GM18909 (cell line): ENCODE data around the gene MGAT5.

Experiments used
- ATAC-seq: cut with Tn5 transposase; IDR thresholded peaks from one replicate; pipeline ENCODE4 v1.9.1; 2021; ENCODE audit warnings: mild to moderate bottlenecking; ENCODE audit not compliant: unreplicated experiment, poor library complexity

Gene MGAT5

DNA sequence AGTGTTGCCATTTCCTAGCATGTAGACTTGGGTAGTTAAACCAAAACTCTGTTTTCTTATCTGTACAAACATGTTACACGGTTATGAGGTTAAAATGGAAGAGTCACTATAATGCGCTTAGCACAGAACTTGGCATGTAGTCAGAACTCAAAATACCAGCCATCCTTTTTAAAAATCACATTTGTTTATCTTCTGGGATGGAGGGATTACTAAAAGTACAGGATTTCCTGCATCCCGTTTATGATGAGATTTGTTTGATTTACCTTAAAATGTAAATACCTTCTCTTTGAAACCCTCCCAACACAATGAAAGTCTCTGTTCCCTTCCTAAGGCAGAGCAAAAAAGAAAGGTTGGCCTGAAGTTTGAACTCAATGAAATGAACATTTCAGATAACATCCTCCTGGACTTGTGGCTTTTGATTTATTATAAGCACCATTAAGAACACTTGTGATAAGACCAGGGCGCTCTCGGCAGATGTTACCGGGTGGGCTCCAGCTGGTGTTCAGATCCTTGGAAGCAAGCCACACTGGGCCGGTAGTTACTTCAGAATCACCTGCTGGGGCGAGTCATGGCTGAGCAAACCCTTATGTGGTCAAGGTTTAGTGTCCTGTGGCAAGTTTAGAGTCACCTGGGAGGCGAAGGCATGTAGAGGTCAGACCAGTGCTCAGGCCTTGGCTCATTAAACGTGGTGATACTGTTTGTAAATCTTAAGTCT is 105.7 kb downstream of the MGAT5 start:
- ATAC-seq = no peak

DNA sequence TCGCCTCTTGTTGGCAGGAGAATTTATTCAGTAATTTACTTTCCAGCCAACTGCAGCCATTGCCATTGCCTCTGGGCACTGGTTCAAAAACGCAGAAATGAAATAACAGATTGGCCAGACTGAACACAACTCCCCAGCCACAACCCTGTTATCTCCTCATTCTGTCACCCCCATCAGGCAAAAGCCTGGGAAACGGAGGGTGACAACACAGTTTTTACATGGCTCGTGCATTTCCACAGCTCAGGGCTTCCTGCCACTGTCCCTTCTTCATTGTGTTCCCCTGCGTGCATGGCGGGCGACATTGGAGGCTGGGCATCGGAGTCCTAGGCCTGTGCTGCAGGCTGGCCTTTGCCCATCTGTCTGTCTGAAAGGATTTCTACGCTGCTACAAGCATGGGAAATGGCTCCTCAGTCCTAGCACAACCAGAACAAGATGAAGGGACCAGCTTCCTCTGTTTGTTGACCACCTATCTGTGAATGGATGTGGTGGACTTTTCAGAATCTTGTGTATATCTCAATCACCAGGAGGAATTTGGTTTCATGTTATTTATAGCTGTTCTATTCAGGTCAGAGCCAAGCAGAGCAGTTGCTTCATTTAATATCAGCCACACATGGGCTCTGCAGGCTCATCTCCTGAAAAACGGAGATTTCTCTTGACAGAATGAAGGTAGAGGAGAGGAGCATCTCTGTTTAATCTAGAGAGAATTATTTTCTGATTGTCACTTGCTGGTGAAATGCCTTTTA is 107.0 kb downstream of the MGAT5 start:
- ATAC-seq = no peak

DNA sequence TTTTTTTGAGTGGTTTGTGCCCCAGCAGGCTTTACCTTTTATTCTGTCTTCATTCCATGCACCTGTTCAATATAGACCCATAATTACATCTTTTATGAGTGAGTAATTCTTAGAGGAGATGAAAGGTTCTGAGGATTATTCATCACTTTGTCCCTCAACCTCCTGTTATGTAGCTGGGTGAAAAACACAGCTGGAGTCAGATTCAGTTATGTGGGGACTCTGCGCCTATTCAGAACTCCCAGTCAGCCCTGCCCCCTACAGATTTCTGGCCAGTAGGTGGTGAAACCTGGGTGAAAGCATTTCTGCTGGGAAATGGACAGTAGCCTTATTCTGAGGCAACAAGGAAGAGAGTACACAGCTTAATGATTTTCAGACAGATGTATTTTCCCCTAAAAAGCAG is 107.8 kb downstream of the MGAT5 start:
- no peak for ATAC-seq

DNA sequence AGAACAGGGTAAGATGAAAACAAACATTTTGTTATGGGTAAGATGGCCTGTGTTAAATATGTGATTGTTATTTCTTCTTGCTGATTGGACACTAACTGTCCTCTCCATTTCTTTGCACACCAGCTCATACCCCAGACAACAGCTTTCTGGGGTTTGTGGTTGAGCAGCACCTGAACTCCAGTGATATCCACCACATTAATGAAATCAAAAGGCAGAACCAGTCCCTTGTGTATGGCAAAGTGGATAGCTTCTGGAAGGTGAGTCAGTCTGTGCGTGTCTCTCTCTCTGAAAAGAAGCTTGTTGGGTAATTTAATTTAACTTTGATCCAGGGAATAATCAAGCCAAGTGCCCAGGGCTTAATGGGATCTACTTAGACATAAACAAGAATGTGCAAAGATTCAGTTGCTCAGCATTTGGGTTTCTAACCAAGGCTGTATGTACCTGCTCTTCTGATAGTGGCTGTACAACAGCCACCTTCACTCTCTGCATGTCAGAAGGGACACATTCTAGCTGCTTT is 108.3 kb downstream of the MGAT5 start:
- no peak for ATAC-seq

DNA sequence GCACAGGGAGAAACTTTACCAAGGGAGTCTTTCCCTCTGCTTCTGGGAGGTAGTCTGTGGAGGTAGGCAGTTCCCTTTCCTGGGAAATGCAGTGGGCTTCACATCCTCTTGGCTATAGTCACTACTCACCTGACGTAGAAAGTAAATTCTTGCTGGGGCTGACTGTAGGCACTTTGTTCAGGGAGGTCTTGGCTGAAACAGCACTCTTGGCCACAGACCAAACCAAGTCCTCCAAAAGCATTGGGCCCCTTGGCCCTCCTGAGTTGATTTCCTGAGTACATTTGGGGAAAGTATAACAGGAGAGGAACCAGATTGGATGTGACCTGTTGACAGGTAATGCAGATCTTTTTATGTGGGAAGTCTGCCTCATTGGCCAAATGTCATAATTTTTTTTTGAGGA is 108.9 kb downstream of the MGAT5 start:
- no peak for ATAC-seq

DNA sequence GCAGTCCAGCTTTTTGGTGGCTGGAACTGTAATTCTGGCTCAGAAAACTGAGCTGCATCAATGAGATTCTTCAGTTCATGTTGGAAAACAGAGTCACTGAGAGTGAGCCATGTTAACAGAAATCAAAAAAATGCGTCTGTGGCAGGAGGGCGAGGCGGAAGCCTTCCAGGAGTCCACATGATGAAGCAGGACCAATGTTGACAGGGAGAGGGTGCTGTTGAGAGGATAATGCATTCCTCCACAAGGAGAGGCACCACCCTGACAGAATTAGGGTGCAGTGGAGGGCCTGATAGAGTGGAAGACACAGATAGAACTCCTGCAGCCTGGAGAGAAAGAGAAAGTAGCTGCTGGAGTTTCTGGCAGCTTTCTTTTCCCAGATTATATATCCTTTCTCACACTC is 111.5 kb downstream of the MGAT5 start:
- no peak for ATAC-seq

DNA sequence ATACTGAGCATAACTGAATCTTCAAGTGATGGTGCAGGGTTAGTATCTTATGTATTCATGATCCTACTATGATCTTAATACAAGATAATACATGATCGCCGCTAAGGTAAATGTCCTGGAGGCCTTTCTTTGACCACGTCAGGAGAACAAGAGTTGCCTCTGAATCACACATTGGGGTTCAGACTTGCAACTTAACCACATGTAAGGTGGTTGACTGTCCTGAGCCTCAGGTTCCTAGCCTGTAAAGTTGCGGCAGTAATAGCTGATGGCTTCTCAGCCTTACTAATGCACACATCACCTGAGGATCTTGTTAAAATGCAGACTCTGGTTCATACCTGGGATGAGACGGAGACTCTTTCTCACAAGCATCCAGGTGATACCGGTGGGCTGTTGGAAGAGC is 112.5 kb downstream of the MGAT5 start:
- ATAC-seq = no peak

DNA sequence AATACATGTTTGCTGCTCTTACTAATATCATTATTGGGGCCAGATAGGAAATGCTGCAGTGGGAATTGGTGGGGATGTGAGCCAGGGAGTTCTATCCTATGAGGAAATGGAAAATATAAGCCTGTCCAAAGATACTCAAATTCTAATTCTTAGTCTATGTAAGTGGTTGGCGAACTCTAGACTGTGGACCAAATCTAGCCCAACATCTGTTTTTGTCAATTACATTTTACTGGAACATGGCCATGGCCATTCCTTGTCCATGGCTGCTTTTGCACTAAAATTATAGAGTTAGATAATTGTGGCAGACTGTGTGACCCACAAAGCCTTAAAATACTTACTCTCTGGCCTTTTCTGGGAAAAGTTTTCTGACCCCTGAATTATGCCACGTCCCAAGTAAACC is 113.3 kb downstream of the MGAT5 start:
- ATAC-seq = no peak

DNA sequence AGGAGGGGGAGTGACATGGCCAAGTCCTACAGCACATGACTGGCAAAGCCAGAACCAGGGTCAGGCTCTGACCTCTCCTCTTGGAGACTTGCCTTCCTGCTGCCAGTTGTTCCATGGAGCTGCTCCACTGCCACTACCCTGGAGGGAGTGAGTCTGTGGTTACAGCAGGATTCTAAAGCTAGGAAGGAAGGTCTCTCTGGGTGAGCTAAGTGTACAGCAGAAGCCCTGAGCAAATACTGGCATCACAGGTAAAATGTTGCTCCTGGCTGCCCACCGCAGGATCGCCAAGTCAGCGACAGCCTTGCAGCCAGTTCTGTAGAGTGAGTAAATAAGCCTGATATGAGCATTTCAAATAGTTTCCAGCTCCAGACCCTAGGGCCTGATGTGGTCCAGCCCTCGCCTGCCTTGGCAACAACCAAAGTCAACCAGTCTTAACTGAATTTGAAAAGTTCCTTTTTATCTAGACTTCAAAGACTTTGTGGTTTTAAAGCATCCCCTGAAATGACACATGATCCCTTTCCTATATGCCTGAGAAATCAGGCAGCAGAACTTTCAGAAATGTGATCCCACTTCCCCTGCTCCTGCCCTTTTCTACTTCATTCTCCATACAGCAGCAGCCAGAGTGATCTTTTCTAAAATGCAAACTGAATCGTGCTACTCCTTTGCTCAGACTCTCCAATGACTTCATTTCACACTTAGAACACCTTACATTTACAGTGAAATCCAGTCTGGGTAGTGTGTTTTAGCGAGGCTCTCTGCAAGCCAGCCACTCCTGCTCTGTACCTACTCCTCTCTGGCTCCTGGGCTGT is 114.3 kb downstream of the MGAT5 start:
- no peak for ATAC-seq

DNA sequence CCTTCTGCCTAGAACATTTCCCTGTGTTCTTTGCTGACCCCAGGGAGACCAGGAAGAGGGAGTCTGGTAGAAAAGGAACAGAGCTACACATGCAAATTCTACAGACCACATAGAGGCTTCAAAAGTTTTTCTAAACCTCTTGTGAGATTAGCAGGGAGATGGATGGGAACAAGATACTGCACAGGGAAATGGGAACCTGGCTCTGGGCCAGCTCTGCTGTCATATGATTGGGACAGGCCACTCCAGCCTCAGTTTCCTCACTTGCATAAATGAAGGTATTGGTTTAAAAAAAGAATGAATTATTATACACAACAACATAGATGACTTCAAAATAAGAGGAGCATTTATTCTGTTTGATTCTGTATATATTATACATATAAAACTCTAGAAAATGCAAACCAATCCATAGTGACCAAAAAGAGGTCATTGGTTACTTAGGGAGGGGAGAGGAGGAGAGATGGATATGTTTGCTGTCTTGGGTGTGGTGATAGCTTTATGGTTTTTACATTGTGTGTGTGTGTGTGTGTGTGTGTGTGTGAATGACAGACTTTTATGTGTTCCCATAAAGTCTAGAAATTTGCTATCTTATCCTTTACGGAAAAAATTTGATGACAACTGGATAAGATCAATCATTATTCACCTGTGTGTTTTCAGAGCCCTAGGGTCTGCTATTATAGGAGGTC is 115.5 kb downstream of the MGAT5 start:
- no peak for ATAC-seq

DNA sequence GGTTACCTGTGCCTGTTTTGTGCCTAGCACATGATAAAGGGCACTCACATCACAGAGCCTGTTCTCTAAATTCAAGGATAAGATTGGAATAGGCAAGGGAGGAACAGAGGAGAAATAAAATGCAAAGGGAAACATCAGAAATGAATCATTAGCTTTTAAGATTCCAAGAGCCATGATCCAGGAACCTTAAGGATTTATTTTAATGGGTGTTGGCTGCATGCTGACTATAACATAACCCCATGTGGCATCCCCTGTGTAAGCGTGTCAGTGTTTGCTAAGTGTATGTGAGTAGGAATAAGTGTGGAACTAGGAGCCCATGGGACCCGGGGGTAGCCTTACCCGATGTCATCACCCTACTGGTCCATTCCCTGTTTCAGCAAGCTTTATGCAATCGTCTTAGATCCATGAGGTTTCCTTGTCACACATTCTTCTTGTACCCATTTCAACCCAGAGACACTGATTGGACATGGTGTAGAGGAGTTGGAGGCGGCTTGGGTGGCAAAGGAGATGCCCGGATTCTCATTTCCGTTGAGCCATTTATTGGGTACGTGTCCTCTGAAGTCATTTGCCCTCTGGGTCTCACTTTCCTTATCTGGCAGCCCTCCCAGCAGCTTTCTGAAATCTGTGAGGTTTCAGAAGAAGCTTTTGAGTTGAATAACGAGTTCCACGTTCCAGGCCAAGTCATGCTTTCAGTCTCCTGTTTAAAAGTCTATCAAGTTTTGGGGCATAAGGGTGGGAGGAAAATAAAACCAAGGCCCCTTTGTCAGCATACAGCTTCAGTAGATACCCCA is 117.0 kb downstream of the MGAT5 start:
- no peak for ATAC-seq

DNA sequence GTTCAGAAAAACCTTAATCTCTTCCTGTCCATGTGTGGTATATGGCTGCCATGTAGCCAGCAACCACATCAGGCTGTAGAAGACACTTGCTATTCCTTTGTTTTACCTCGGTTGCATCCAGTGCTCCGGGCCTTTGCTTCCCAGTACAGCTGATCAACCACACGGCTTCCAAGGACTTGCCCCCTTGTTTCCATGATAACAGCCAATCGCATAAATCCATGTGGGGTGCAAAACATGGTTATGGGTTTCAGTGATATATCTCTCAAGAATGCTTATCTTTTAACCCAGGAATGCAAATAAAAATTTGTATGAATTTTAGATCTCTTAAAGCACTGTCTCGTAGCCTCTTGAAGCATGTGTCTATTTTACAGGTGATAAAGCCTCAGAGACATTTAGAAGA is 118.3 kb downstream of the MGAT5 start:
- ATAC-seq = no peak

DNA sequence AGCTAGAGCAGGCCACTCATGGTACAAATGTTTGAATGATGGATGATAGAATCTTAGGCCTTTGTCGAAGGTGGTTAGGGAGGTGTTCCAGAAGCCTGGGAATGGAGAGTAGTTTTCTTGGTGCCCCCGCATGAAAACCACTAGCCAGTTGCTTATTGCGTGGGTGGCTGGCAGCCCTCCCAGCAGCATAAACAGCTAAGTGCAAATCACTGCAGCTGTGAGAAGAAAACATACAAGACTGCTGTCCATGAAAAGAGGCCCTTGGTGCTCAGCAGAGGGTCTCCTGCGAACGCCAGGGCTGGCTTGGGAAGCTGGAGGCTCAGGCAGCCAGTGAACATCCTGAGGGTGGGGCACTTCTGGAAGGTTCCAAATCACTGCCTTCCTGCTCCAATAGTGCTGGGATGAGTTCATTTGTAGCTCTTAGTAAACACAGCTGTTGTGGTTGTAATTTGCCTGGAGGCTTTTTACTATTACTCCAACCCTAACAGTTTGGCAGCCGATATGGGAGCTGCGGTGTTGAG is 118.8 kb downstream of the MGAT5 start:
- no peak for ATAC-seq

DNA sequence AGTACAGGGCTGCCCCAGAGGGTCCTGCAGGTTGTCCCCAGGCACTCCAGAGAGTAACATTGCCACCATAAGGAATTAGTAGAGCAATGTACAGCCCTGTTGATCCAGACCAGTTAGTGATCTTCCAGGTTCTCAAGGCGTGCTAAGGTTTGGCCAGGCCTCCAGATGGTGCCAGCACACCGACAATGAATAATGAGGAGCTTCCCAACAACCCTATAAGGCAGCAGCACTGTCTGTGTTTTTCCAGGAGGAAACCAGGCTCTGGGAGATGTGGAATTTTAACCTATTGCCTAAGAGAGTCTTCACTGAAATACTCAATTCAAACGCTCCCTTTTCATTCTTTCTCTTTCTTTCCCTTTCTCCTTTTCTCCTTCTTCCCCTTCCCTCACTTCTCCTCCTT is 122.1 kb downstream of the MGAT5 start:
- no peak for ATAC-seq

DNA sequence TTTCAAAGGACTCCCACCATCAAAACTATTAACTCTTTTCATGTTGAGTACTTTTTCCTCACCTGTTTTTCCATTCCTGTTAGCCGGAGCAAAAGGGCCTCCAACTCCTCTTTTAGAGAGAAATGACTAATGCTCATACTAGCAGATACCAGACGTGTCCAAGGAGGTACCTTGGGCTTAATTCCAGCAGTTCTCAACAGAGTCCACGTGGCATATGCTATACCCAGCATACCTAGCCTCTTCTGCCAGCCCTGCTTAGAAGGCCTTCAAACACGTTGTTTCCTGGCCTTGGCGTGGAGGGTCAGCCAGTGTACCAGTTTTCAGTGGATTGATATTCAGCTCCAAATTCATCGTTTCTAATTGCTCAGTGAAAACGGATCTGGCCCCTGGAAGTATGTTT is 123.9 kb downstream of the MGAT5 start:
- ATAC-seq = no peak

DNA sequence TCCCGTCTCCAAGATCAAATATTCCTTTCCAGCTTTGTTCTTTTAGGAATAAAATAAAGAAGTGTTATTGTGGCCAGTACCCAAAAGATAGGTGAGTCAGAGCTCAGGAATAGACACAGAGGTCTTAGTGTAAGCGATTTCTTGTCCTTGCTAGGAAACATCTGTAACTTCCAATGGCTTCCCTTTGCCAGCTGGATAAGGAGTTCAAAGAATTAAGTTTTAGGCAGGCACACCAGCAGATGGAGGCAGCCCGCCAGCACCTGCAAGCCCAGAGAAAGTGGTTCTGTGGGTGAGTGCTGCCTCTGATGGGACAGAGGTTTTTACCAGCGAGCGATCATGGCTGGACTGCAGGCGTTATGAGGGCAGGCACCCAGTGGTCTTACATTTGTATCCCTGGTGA is 125.4 kb downstream of the MGAT5 start:
- ATAC-seq = no peak

DNA sequence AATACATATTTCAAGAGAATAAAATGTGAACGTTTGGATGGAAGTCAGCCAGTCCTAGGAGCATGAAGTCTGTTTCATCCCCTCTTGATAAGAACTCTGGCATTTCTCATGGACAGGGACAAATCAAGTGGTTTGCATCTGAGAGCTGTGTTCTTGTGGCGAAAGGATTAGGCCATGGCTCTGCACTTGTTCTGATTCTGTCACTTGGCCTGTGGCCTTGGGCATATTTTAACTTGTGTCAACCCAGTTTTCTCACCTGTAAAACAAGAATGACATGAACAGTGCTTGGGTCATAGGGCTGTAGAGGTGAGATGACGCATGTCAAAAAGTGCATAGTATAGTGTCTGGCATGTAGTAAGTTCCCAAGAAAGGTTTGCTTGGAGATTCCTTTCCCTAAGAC is 125.8 kb downstream of the MGAT5 start:
- no peak for ATAC-seq

DNA sequence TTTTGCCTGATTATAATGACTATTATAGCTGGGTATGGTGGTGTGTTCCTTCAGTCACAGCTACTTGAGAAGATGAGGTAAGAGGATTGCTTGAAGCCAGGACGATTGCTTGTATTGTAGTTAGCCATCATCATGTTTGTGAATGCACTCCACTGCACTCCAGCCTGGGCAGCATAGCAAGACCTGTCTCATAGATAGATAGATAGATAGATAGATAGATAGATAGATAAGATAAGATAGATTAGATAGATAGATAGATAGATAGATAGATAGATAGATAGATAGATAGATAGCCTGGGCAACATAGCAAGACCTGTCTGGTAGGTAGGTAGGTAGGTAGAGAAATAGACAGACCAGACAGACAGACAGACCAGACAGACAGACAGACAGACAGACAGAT is 127.3 kb downstream of the MGAT5 start:
- ATAC-seq = no peak

DNA sequence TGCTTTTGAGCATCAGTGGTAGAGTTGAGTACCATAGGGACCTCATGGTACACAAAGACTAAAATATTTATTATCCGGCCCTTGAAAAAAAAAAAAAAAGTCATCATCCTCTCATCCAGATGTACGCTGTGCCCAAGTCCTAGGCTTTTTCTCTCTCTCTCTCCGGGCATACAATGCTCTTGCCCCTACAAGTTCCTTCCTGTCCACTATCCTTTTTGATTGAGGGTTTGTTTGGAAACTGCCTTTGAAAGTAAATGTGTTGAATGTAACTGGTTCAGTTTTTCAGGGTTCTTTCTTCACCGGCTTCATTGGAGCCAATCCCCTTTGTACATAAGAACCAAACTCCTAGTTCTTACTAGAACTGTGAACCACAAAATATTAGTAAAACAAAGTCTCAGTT is 130.3 kb downstream of the MGAT5 start:
- ATAC-seq = no peak

DNA sequence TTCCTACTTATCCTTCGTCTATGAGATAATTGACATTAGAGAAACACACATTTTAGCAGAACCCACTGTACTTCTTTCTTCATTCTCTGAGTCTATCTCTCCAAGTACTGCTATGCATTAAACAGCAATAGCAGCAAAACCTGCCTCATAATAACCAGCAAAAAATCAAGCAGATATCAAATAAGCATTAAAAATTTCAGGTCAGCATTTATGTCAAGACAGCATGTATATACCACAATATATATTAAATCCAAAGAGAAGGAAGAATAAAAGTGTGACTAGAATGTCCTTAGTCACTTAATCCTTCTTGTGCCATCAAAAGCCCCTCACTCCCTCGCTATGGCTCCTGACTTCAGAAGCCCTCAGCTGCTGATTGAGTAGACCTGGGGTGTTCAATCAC is 131.3 kb downstream of the MGAT5 start:
- ATAC-seq = no peak
